ENCODE results near the gene SIPA1L3.

Gene SIPA1L3

GRCh38 chr19:38073841-38074685, 167.1 kb downstream of the SIPA1L3 start:
- no peak for DNase-seq

GRCh38 chr19:38076337-38076736, 169.3 kb downstream of the SIPA1L3 start:
- DNase-seq = no peak

- DNase-seq = no peak
These were observed 171.4 kb downstream of the SIPA1L3 start for GRCh38 chr19:38078302-38078930.

- peak; percentile 9 for DNase-seq
These were observed 172.9 kb downstream of the SIPA1L3 start for GRCh38 chr19:38079926-38080380.

GRCh38 chr19:38081547-38082255, 174.7 kb downstream of the SIPA1L3 start:
- DNase-seq = no peak

- DNase-seq = no peak
These were observed 175.5 kb downstream of the SIPA1L3 start for GRCh38 chr19:38082256-38083118.

- no peak for DNase-seq
These were observed 177.2 kb downstream of the SIPA1L3 start for GRCh38 chr19:38084196-38084595.

GRCh38 chr19:38089440-38089839, 182.4 kb downstream of the SIPA1L3 start:
- DNase-seq = no peak

GRCh38 chr19:38093154-38093553, 186.1 kb downstream of the SIPA1L3 start:
- DNase-seq = no peak

- DNase-seq = peak; percentile 89
These were observed 186.6 kb downstream of the SIPA1L3 start for GRCh38 chr19:38093587-38093986.

GRCh38 chr19:38095411-38096308, 188.7 kb downstream of the SIPA1L3 start:
- peak; percentile 30 for DNase-seq

- DNase-seq = no peak
These were observed 193.0 kb downstream of the SIPA1L3 start for GRCh38 chr19:38099966-38100365.

- DNase-seq = no peak
These were observed 193.6 kb downstream of the SIPA1L3 start for GRCh38 chr19:38100589-38100988.

- no peak for DNase-seq
These were observed 194.7 kb downstream of the SIPA1L3 start for GRCh38 chr19:38101723-38102122.

- DNase-seq = no peak
These were observed 198.6 kb downstream of the SIPA1L3 start for GRCh38 chr19:38105574-38105973.

- DNase-seq = no peak
These were observed 200.1 kb downstream of the SIPA1L3 start for GRCh38 chr19:38107129-38107528.

- DNase-seq = no peak
These were observed 204.9 kb downstream of the SIPA1L3 start for GRCh38 chr19:38111898-38112297.

GRCh38 chr19:38114651-38115050, 207.6 kb downstream of the SIPA1L3 start:
- DNase-seq = no peak

- DNase-seq = no peak
These were observed 208.3 kb downstream of the SIPA1L3 start for GRCh38 chr19:38115271-38115802.

GRCh38 chr19:38118176-38118575, 211.2 kb downstream of the SIPA1L3 start:
- DNase-seq = no peak

GRCh38 chr19:38120471-38121025, 213.5 kb downstream of the SIPA1L3 start:
- no peak for DNase-seq
